H9 (cell line): Measurements from ENCODE around the gene TEC. TPM values are rescaled to one million over a fixed set of nuclear protein-coding genes. Genes with fewer than 3 reads are reported as not detected.

Source experiments
- DNase-seq: peaks from one replicate; pipeline ENCODE4 v3.0.0-alpha.2; 2017
- H2AFZ ChIP-seq: one replicate; pipeline ENCODE4 v1.6.1; 2013; ENCODE audit warnings: mild to moderate bottlenecking, low read length, control low read depth, moderate library complexity
- H2AK5ac ChIP-seq: 2 replicates; pipeline ENCODE4 v1.6.1; 2013; ENCODE audit warnings: low read length, control low read depth, mixed read lengths; ENCODE audit not compliant: insufficient read length
- H2BK120ac ChIP-seq: one replicate; pipeline ENCODE4 v1.6.1; 2013; ENCODE audit warnings: low read depth, mild to moderate bottlenecking, low read length, control low read depth, inconsistent platforms; ENCODE audit not compliant: poor library complexity, severe bottlenecking
- H2BK12ac ChIP-seq: 2 replicates; pipeline ENCODE4 v1.6.1; 2013; ENCODE audit warnings: low read length, control low read depth, mixed read lengths, low read depth; ENCODE audit not compliant: insufficient read length
- H2BK15ac ChIP-seq: 2 replicates; pipeline ENCODE4 v1.6.1; 2013; ENCODE audit warnings: low read depth, low read length, control low read depth
- H2BK20ac ChIP-seq: one replicate; pipeline ENCODE4 v1.6.1; 2013; ENCODE audit warnings: low read depth, mild to moderate bottlenecking, low read length, control low read depth, inconsistent platforms; ENCODE audit not compliant: poor library complexity, severe bottlenecking
- H2BK5ac ChIP-seq: 2 replicates; pipeline ENCODE4 v1.6.1; 2013; ENCODE audit warnings: low read length, control low read depth, mixed read lengths; ENCODE audit not compliant: insufficient read length
- H3K14ac ChIP-seq: 2 replicates; pipeline ENCODE4 v1.6.1; 2013; ENCODE audit warnings: low read length, control low read depth; ENCODE audit not compliant: insufficient read depth
- H3K18ac ChIP-seq: 2 replicates; pipeline ENCODE4 v1.6.1; 2013; ENCODE audit warnings: low read depth, mild to moderate bottlenecking, mixed read lengths, low read length, control low read depth; ENCODE audit not compliant: insufficient read length
- H3K23ac ChIP-seq: 2 replicates; pipeline ENCODE4 v1.6.1; 2013; ENCODE audit warnings: low read length, control low read depth, mixed read lengths, low read depth; ENCODE audit not compliant: insufficient read length
- H3K23me2 ChIP-seq: 2 replicates; pipeline ENCODE4 v1.6.1; 2013; ENCODE audit warnings: low read depth, mild to moderate bottlenecking, mixed read lengths, low read length, control low read depth; ENCODE audit not compliant: insufficient read length, poor library complexity, severe bottlenecking
- H3K27ac ChIP-seq: 2 replicates; pipeline ENCODE4 v1.5.1; 2013; ENCODE audit warnings: low read length, control low read depth, mixed read lengths, low read depth; ENCODE audit not compliant: insufficient read length
- H3K27me3 ChIP-seq: 2 replicates; pipeline ENCODE4 v1.6.1; 2013; ENCODE audit warnings: low read length, control low read depth, inconsistent platforms; ENCODE audit not compliant: insufficient read depth
- H3K4ac ChIP-seq: 2 replicates; pipeline ENCODE4 v1.6.1; 2013; ENCODE audit warnings: low read depth, mild to moderate bottlenecking, control low read depth, inconsistent platforms, low read length, moderate library complexity
- H3K4me1 ChIP-seq: 2 replicates; pipeline ENCODE4 v1.6.1; 2013; ENCODE audit warnings: low read length, control low read depth, inconsistent platforms; ENCODE audit not compliant: insufficient read depth
- H3K4me2 ChIP-seq: 2 replicates; pipeline ENCODE4 v1.6.1; 2013; ENCODE audit warnings: low read length, control low read depth, mixed read lengths; ENCODE audit not compliant: insufficient read length, insufficient read depth
- H3K56ac ChIP-seq: 2 replicates; pipeline ENCODE4 v1.6.1; 2013; ENCODE audit warnings: low read depth, mild to moderate bottlenecking, mixed read lengths, low read length, control low read depth; ENCODE audit not compliant: insufficient read length
- H3K79me1 ChIP-seq: 2 replicates; pipeline ENCODE4 v1.6.1; 2013; ENCODE audit warnings: low read depth, mild to moderate bottlenecking, moderate library complexity, low read length, control low read depth, inconsistent platforms; ENCODE audit not compliant: insufficient read depth, poor library complexity, severe bottlenecking
- H3K79me2 ChIP-seq: 2 replicates; pipeline ENCODE4 v1.6.1; 2013; ENCODE audit warnings: low read length, control low read depth, inconsistent platforms; ENCODE audit not compliant: insufficient read depth
- H3K9ac ChIP-seq: 2 replicates; pipeline ENCODE4 v1.6.1; 2013; ENCODE audit warnings: low read length, control low read depth, mixed read lengths; ENCODE audit not compliant: insufficient read length; ENCODE audit errors: extremely low read depth
- H3K9me3 ChIP-seq: one replicate; pipeline ENCODE4 v1.6.1; 2013; ENCODE audit warnings: low read depth, low read length, inconsistent platforms; ENCODE audit not compliant: control insufficient read depth
- H3T11ph ChIP-seq: one replicate; pipeline ENCODE4 v1.6.1; 2013; ENCODE audit warnings: mild to moderate bottlenecking, low read length, control low read depth, inconsistent platforms
- H4K20me1 ChIP-seq: one replicate; pipeline ENCODE4 v1.6.1; 2013; ENCODE audit not compliant: control insufficient read depth, insufficient read length, insufficient read depth
- H4K5ac ChIP-seq: 2 replicates; pipeline ENCODE4 v1.6.1; 2013; ENCODE audit warnings: low read depth, mild to moderate bottlenecking, mixed read lengths, low read length, control low read depth; ENCODE audit not compliant: insufficient read length
- H4K8ac ChIP-seq: replicated peaks from 2 replicates; pipeline ENCODE4 v1.6.1; 2013; ENCODE audit warnings: low read length, control low read depth, mixed read lengths, low read depth; ENCODE audit not compliant: insufficient read length
- H4K91ac ChIP-seq: 2 replicates; pipeline ENCODE4 v1.6.1; 2013; ENCODE audit warnings: low read depth, mild to moderate bottlenecking, moderate library complexity, mixed read lengths, low read length, control low read depth; ENCODE audit not compliant: insufficient read length
- H3K27ac Mint-ChIP-seq, 3 experiments: 2 replicates in 2 of 3; 3 replicates in 1 of 3; pipeline ENCODE4 v1.8.0; 2020 to 2021; ENCODE audit warnings: mixed read lengths in 3 of 3, mild to moderate bottlenecking in 1 of 3, moderate library complexity in 1 of 3
- H3K27me3 Mint-ChIP-seq: 2 replicates; pipeline ENCODE4 v1.8.0; 2021; ENCODE audit warnings: low read depth, mild to moderate bottlenecking, moderate library complexity, mixed read lengths
- H3K36me3 Mint-ChIP-seq, 3 experiments: 2 replicates in 2 of 3; 3 replicates in 1 of 3; pipeline ENCODE4 v1.8.0; 2020 to 2021; ENCODE audit warnings: low read depth in 3 of 3, mixed read lengths in 3 of 3; ENCODE audit not compliant: insufficient read depth in 1 of 3
- H3K4me1 Mint-ChIP-seq, 2 experiments: 2 replicates each; pipeline ENCODE4 v1.8.0; 2020; ENCODE audit warnings: mixed read lengths in 2 of 2
- H3K4me3 Mint-ChIP-seq, 2 experiments: 2 replicates in 1 of 2; 3 replicates in 1 of 2; pipeline ENCODE4 v1.8.0; 2020 to 2021; ENCODE audit warnings: mild to moderate bottlenecking in 2 of 2, mixed read lengths in 2 of 2, moderate library complexity in 1 of 2
- H3K9me3 Mint-ChIP-seq, 2 experiments: 2 replicates in 1 of 2; 3 replicates in 1 of 2; pipeline ENCODE4 v1.8.0; 2020; ENCODE audit warnings: mild to moderate bottlenecking in 2 of 2, mixed read lengths in 2 of 2, moderate library complexity in 1 of 2
- WGBS: extraction: QIAGEN DNeasy Blood & Tissue Kit; methylation state at CpG from one replicate; pipeline ENCODE4 v1.1.7; 2013; ENCODE audit warnings: missing lambda C conversion rate, low lambda C conversion rate, mixed read lengths; ENCODE audit not compliant: insufficient read length; ENCODE audit errors: extremely low coverage; 5-methylcytosine and 5-hydroxymethylcytosine counted together
- total RNA-seq: library from RNA; stranded (reverse); gene quantifications from 2 replicates; pipeline ENCODE4 v1.2.1, GENCODE V29; 2021
- TF ChIP-seq, protein P1 (sequence below): fragments of 200-600 bp; sonication (generic); conservative IDR thresholded peaks from 3 replicates; pipeline ENCODE4 v1.8.0; 2021; ENCODE audit warnings: antibody characterized with exemption, mild to moderate bottlenecking

The TEC gene
- total RNA-seq, 1 experiment from 2014 or later = 1.8 TPM

DNA sequence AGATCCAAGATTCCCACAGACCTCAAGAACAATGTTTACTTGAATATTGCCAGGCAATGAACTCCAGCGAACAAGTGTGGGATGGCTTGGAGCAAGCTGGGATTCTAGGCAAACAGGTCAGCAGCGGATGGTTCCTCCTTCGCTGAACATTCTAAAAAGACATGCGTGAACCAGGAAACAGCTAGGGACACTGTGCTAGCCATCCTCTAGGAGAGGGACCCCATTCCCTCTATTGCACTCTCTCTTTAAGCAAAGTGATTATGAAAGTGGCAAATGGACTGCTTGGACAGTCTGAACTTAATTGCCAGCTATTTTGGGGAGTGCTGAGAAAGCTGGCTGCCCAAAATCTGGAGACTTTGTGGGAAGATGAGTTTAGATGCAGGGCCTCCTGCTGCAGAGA, 29.9 kb upstream of the TEC start:
- H3K9me3 ChIP-seq = no peaks in the 10 kb centered on the region
- H2BK120ac ChIP-seq = no peak overlapping the region
- Mint-ChIP-seq H3K4me3 (no peak overlapping the region), H3K27ac (no peak overlapping the region), H3K9me3 (no peaks in the 10 kb centered on the region), H3K4me1 (no peaks in the 10 kb centered on the region), H3K36me3 (no peaks in the 10 kb centered on the region), H3K27me3 (no peaks in the 10 kb centered on the region; the same call in 1 of the 2 replicates)
- no peak overlapping the region for H3T11ph ChIP-seq
- no peaks in the 10 kb centered on the region for H3K4me1 ChIP-seq
- no peaks in the 10 kb centered on the region for H3K23me2 ChIP-seq
- H4K8ac ChIP-seq = no peak overlapping the region
- no peak overlapping the region for H2BK20ac ChIP-seq
- H3K79me2 ChIP-seq = no peaks in the 10 kb centered on the region
- H3K79me1 ChIP-seq = no peaks in the 10 kb centered on the region
- TF ChIP-seq, protein P1, sequence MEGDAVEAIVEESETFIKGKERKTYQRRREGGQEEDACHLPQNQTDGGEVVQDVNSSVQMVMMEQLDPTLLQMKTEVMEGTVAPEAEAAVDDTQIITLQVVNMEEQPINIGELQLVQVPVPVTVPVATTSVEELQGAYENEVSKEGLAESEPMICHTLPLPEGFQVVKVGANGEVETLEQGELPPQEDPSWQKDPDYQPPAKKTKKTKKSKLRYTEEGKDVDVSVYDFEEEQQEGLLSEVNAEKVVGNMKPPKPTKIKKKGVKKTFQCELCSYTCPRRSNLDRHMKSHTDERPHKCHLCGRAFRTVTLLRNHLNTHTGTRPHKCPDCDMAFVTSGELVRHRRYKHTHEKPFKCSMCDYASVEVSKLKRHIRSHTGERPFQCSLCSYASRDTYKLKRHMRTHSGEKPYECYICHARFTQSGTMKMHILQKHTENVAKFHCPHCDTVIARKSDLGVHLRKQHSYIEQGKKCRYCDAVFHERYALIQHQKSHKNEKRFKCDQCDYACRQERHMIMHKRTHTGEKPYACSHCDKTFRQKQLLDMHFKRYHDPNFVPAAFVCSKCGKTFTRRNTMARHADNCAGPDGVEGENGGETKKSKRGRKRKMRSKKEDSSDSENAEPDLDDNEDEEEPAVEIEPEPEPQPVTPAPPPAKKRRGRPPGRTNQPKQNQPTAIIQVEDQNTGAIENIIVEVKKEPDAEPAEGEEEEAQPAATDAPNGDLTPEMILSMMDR = no peak
- no peak overlapping the region for H4K91ac ChIP-seq
- H3K27ac ChIP-seq = no peak overlapping the region
- no peak overlapping the region for H3K18ac ChIP-seq
- H4K5ac ChIP-seq = no peak overlapping the region
- H2BK5ac ChIP-seq = no peak overlapping the region
- H3K4ac ChIP-seq = no peak overlapping the region
- no peaks in the 10 kb centered on the region for H4K20me1 ChIP-seq
- H3K56ac ChIP-seq = no peak overlapping the region
- H2AK5ac ChIP-seq = no peak overlapping the region
- DNase-seq = no peak
- no peak overlapping the region for H2AFZ ChIP-seq
- H2BK12ac ChIP-seq = no peak overlapping the region
- no peak overlapping the region for H3K9ac ChIP-seq
- WGBS = no CpG with 5 or more reads among the region's 4 CpGs
- no peak overlapping the region for H3K14ac ChIP-seq
- no peak overlapping the region for H3K23ac ChIP-seq
- H2BK15ac ChIP-seq = no peak overlapping the region
- no peaks in the 10 kb centered on the region for H3K27me3 ChIP-seq
- no peak overlapping the region for H3K4me2 ChIP-seq
